T-helper 1 cell (primary cell): ENCODE results near the gene MMP2.

ENCODE experiments used
- DNase-seq, 5 donors: peaks; one replicate each; pipeline ENCODE4 v3.0.0-alpha.2; 2012 to 2020

MMP2 gene

GRCh38 chr16:55469821-55470532 lies 9.0 kb upstream of the MMP2 start:
- DNase-seq, result no peak

DNA sequence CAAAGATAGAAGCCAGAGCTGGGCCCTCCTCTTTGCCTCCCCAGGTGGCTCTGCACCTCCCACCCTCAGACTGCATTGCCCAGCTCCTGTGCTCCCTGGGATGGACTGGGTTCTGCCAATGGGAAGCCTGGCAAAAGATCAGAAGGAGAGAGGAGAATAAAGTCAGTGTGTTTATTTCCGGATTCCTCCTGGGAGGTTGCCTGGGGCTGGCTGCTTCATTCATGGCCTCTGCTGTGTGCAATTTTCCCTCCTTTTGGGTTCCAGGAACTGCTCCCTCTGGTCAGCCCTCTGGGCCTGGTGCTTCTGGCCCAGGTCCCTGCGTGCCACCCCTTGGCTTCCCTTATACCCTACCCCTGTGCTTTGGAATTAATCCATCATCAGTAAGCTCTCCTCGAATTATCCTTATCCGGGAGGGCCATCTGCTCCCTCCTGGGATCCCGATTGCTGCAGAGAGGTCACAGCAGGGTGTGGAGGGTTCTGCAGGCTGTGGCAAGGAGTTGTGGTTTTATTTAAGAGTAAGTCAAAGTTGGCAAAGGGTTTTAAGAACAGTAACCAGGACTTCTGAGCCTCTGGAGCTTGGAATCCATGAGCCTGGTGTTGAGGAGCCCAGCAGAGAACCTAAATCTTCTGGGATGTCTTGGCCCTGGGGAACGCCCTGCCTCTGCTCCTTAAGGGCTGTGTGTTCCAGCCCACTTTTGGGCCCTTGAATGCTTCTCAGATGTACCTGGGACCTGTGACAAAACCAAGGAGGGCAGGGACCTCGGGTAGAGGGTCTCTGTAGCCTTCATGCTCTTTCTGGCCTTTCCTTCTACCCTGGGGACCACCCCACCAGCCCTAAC lies 8.2 kb upstream of the MMP2 start:
- no peak for DNase-seq

DNA sequence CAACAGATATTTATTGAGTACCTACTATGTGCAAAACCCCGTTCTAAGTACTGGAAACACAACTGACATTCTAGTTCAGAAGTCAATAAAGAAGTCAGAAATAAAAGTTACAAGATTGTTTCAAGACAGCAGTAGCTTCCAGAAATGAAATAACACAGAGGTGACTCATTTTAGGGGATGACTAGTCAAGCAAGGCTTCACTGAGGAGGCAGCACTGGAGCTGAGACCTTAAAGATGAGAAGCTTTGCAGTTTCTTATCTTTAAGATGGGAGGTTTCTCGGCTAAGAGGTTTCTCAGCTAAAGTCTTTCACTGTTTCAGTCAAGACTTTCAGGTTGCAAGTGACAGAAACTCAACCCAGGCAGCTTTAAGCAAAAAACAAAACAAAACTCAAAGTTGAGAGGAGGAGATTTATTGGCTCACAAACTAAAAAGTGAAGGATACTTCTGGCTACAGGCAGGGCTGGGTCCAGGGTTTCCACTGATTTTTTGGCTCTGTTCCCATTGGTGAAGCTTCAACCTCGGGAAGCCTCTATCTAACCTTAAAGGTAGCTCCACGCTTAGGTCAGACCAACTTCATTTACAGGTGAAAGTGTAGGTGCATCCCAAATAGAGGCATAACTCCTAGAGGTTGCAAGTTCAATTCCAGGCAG lies 7.4 kb upstream of the MMP2 start:
- peak in 1 of 5 donors; percentile 58 for DNase-seq

DNA sequence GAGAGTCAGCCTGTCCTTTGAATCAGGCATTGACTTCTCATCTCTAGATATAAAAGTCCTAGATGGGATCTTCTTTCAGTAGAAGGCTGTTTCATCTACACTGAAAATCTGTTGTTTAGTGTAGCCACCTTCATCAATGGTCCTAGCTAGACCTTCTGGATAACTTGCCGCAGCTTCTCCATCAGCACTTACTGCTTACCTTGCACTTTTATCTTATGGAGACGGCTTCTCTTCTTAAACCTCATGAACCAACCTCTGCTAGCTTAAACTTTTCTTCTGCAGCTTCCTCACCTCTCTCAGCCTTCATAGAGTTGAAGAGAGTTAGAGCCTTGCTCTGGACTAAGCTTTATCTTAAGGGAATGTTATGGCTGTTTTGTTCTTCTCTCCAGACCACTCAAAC lies 5.4 kb upstream of the MMP2 start:
- DNase-seq, result no peak

DNA sequence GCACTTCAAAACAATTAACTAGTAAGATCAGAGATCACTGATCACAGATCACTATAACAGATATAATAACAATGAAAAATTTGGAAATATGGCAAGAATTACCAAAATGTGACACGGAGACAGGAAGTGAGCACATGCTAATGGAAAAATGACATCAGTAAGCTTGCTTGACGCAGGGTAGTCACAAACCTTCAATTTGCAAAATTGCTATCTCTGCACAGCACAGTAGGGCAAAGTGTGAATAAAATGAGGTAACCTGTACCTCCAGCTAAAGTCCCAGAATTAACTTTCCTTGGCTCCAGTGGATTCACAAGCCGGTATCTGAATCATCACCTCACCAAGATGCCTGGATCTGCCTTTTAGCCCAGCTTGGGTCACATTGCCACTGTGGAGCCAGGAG lies 4.2 kb upstream of the MMP2 start:
- DNase-seq, result no peak

DNA sequence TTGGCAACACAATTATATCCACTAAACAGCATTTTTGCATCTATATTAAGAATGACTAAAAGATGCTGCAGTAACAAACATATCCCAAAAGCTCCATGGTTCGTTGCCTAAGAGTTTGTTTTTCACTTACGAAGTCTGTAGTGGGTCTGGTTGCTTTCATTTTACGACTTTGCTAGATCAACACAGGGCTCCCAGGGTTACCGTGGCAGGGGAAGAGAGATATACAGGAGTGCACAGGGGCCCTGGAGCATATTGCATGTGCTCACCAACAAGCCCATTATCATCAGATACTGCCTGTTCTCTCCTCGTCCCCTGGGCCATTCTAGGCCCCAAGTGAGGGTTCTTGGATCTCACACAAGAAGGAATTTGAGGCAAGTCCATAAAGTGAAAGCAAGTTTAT lies 3.1 kb upstream of the MMP2 start:
- DNase-seq, result no peak

DNA sequence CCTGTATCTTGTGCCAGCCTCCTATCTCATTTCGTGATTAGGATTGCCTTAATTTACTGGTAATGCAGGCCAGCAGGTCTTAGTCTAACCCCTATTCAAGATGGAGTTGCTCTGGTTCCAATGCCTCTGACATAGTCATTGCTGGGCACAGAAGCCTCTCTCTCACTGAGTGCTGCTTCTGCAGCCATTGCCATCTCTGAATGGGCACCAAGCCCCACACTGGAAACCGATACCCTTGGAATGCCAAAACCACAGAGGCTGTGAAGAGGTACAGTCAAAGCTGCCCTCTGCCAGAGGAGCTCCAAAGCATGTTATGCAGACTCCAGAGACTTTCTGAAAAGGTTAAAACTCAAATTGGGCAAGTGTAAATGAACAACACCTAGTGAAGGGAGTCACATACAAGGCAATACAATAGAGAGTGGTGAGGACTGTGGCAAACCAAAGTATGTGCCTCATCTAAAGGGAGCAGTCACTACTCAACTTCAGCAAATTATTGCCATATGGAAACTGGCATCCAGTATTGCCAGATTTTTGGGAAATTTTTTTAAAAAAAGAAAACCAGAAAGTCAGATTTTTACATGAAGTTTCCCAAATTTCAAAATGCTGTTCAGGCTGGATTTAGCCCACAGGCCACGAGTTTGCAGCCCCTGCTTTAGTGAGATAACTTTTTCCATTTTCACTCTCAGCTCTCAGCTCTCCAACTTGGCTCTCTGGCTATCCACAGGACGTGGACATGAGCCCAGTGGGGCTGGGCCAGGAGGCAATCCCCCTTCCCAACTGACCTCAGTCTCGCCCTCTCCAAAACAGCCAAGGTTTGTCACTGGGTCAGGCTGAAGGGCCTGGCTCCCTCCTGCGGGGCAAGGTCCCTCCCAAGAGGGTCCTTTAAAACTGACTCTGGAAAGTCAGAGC lies 2.1 kb upstream of the MMP2 start:
- DNase-seq, result no peak

DNA sequence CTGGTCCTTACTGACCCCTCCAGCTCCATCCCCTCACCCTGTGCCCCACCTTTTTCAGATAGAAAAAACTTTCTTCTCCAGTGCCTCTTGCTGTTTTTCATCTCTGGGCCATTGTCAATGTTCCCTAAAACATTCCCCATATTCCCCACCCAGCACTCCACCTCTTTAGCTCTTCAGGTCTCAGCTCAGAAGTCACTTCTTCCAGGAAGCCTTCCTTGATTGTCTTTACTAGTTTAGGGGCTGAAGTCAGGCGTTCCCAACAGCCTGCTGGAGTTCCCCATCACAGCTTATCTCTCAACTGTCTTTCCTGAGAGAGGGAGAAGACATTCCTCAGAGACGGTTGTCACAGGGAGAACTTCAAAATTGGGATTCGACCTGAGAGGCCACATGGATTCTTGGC lies 1.3 kb upstream of the MMP2 start:
- no peak for DNase-seq

DNA sequence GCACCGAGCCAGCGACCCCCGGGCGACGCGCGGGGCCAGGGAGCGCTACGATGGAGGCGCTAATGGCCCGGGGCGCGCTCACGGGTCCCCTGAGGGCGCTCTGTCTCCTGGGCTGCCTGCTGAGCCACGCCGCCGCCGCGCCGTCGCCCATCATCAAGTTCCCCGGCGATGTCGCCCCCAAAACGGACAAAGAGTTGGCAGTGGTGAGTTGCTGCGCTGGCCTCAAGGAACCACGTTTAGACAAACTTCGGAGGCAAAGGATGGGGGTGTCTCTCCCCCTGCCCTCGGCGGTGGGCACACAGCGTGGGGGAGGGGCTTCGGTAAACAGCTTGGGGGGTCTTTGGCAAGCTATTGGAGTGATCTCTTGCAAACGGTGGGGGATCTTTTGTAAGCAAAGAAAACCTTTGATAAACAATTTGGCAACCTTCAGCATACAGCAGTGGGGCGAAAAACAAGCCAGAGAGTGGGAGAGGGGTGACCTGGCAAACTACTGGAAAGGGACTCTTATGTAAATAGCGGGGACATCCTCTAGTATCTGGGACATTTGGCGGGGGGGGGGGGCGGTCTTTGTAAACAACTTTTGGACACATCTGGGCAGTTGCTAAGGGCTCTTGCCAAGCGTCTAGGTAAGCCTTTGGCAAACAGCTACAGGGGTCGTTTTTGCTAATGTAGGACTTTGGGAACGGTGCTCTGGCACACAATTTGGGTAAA lies 587 bp downstream of the MMP2 start:
- no peak for DNase-seq

GRCh38 chr16:55480228-55480655 lies 1.2 kb downstream of the MMP2 start:
- no peak for DNase-seq

- no peak for DNase-seq
Measured at GRCh38 chr16:55481023-55481422, 2.0 kb downstream of the MMP2 start.

DNA sequence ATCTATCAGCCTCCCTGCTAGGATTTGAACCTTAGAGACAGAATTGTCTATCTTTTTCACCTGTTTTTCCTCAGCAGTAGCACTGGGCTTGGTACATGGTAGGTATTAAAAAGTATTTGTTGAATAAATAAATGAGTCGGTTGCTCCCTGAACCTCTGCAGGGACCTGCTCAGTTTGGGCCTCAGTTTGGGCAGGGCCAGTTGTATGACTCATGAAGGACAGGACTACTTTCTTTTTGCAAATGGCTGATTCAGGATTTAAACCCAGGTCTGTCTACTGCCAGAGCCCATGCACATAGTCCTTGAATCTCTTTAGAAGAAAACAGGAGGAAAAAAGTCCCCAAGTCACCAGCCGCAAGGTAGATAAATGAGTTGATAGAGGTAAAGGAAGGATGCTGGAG lies 3.1 kb downstream of the MMP2 start:
- DNase-seq, result no peak

GRCh38 chr16:55487048-55487803 lies 8.2 kb downstream of the MMP2 start:
- no peak for DNase-seq

- no peak for DNase-seq
Measured at GRCh38 chr16:55488306-55488705, 9.3 kb downstream of the MMP2 start.

DNA sequence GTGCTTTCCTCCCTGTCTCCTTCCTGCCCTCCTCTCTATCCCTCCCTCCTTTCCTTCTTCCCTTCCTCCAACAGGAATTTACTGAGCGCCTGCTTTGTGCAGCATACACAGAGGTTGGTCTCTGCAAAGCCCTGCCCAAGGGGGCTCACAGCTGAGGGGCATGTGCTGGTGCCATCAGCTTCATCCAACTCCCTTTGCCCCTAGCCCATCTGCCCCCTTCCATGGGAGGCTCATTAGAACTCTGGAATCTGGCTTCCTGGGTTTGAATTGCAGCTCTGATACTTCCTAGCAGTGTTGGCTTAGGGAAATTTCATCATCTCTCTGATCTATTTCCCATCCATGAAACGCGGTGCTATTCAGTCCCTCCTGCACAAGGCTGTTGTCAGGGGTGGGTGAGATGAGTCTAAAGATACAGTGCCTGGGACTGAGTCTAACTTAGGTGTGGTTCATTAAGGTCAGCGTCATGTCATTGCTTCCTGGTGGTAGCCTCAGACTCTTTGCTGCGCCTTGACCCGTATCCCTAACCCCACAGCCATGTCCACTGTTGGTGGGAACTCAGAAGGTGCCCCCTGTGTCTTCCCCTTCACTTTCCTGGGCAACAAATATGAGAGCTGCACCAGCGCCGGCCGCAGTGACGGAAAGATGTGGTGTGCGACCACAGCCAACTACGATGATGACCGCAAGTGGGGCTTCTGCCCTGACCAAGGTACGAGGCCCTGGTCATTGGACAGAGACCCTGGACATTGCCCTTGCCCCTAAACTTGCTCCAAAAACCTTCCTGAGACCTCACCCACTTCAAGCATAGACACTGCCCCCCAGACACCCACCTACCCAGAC lies 10.3 kb downstream of the MMP2 start:
- no peak for DNase-seq

DNA sequence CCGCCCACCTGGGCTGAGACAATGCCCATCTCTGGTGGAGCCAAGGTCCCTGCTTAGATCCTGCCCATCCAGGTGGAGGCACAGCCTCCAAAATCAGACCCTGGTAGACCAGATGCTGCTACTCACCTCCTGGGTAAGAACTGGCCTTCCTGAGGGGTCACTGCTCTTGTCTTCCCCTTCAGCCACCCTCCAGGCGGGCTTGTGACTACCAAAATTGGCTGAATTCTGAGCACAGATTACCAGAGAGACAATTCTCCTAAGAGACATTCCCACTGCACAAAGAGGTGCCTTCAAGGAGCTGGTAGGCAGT lies 10.9 kb downstream of the MMP2 start:
- DNase-seq, result no peak

DNA sequence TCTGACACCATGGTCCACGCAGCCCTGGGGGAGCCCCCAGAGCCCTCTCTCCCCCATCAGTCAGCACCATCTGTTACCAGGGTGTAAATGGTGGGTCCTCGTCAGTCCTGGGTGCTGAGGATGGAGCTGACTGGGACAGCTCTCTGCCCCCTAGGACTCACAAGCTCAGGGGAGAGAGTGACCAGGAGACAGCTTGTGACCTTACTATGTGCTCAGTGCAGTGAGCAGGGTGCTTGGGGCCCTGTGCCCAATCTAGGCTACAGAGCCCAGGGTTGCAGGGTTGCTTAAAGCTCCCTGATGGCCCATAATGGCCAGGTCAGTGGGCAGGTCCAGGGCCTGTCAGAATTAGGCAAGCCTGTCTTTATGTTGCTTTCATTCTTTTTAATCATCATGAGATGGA lies 11.3 kb downstream of the MMP2 start:
- DNase-seq, result no peak

GRCh38 chr16:55491691-55492090 lies 12.7 kb downstream of the MMP2 start:
- no peak for DNase-seq

- DNase-seq, result no peak
Measured at GRCh38 chr16:55492756-55493380, 13.9 kb downstream of the MMP2 start.

GRCh38 chr16:55494994-55495421 lies 16.0 kb downstream of the MMP2 start:
- no peak for DNase-seq
